Kidney (tissue), 14 donors: ENCODE measurements around the gene PFN3. TPM values are rescaled to one million over a fixed set of nuclear protein-coding genes. Genes with fewer than 3 reads are reported as not detected.

Source experiments
- DNase-seq, 5 donors: peaks; one replicate each; pipeline ENCODE4 v3.0.0-alpha.2; 2013 to 2020
- FAIRE-seq: peaks from 2 replicates; lab custom pipeline; 2012; peaks lifted over from hg19 to GRCh38; lab: Jason Lieb, UNC
- H3K27ac ChIP-seq, 2 donors: one replicate each; pipeline ENCODE4 v1.7.0; 2013; ENCODE audit warnings: low read depth in 2 of 2, low read length in 2 of 2, inconsistent platforms in 1 of 2
- H3K27me3 ChIP-seq: one replicate; pipeline ENCODE4 v1.7.1; 2013; ENCODE audit warnings: low read length, inconsistent platforms; ENCODE audit not compliant: control insufficient read depth, insufficient read depth
- H3K36me3 ChIP-seq, 3 donors: one replicate each; pipeline versions ENCODE4 v1.7.0 to v1.7.1; 2013; ENCODE audit warnings: low read length in 3 of 3, control low read depth in 1 of 3, inconsistent platforms in 1 of 3; ENCODE audit not compliant: insufficient read depth in 3 of 3, control insufficient read depth in 2 of 3
- H3K4me1 ChIP-seq, 3 donors: one replicate each; pipeline versions ENCODE4 v1.7.0 to v1.7.1; 2013; ENCODE audit warnings: low read length in 3 of 3, inconsistent platforms in 1 of 3, low read depth in 1 of 3; ENCODE audit not compliant: control insufficient read depth in 2 of 3, insufficient read depth in 2 of 3
- H3K4me3 ChIP-seq, 3 donors: one replicate each; pipeline versions ENCODE4 v1.7.0 to v1.8.1; 2013; ENCODE audit warnings: low read length in 3 of 3, control low read depth in 1 of 3, inconsistent platforms in 1 of 3
- H3K9ac ChIP-seq, 3 donors: one replicate each; pipeline versions ENCODE4 v1.7.0 to v1.7.1; 2013; ENCODE audit warnings: low read length in 3 of 3, control low read depth in 1 of 3, inconsistent platforms in 1 of 3
- H3K9me3 ChIP-seq, 3 donors: one replicate each; pipeline versions ENCODE4 v1.7.0 to v1.7.1; 2013; ENCODE audit warnings: low read length in 3 of 3, control low read depth in 1 of 3, inconsistent platforms in 1 of 3; ENCODE audit not compliant: control insufficient read depth in 2 of 3, insufficient read depth in 1 of 3
- intact Hi-C: fragments of 100-400 bp; cut with DNase I; formaldehyde crosslinking; loops from one replicate; pipeline ENCODE4 v1.11.1; 2022
- polyA plus RNA-seq: library from polyadenylated mRNA; stranded (reverse); fragments of 350-450 nt; fragmentation: Illumina TruSeq; extraction: RNeasy Lipid Tissue Mini Kit (QIAGEN cat#74804); gene quantifications from one replicate; pipeline ENCODE4 v1.2.3, GENCODE V29; 2014; ENCODE audit warnings: low read depth, low replicate concordance; ENCODE audit not compliant: insufficient read depth
- total RNA-seq: library from RNA; stranded (reverse); fragmentation: NEBNext Ultra II Directional; extraction: Animal tissue kit (Norgen Biotek cat#: 25700); gene quantifications from one replicate; pipeline ENCODE4 v1.2.1, GENCODE V29; 2021
- TF ChIP-seq, protein P1 (sequence below): IDR thresholded peaks from 3 replicates; pipeline ENCODE4 v1.5.1; 2012; ENCODE audit warnings: mild to moderate bottlenecking, moderate library complexity, borderline replicate concordance; ENCODE audit not compliant: insufficient read depth; ENCODE audit errors: extremely low read depth
- donor health status: control.
- donor health status: control.
- donor health status: control.
- donor health status: control.
- donor health status: control.
- donor health status: DM: yes; HTN: yes; CAD: no.
- donor health status: Normal renal cell carcinoma (clear cell type).

The PFN3 gene
- total and polyA plus RNA-seq, 2 donors from 2014 or later, result not detected

DNA sequence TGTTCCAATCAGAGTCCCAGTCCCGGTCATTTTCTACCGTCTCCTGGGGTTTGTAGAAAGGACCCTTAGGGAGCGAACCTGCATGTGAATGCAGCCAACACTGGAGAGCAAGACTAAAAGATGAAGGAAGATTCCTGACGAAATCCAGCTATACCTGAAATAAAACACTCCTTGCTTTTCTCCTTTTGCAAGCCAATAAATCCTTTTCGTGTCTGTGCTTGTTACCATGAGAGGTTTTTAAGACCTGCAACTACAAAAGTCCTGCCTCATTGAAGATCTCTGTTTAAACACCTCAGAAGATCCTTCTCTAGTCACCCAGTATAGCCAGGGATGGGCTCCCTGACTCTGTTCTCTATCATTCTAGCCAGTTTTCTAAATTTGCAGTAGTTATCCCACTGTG, 26.2 kb downstream of the PFN3 start:
- no peaks in the 10 kb centered on the region for H3K27me3 ChIP-seq
- H3K4me3 ChIP-seq, result no peak overlapping the region
- no peaks in the 10 kb centered on the region for H3K36me3 ChIP-seq
- intact Hi-C loops, result no loop called here
- TF ChIP-seq, protein P1, sequence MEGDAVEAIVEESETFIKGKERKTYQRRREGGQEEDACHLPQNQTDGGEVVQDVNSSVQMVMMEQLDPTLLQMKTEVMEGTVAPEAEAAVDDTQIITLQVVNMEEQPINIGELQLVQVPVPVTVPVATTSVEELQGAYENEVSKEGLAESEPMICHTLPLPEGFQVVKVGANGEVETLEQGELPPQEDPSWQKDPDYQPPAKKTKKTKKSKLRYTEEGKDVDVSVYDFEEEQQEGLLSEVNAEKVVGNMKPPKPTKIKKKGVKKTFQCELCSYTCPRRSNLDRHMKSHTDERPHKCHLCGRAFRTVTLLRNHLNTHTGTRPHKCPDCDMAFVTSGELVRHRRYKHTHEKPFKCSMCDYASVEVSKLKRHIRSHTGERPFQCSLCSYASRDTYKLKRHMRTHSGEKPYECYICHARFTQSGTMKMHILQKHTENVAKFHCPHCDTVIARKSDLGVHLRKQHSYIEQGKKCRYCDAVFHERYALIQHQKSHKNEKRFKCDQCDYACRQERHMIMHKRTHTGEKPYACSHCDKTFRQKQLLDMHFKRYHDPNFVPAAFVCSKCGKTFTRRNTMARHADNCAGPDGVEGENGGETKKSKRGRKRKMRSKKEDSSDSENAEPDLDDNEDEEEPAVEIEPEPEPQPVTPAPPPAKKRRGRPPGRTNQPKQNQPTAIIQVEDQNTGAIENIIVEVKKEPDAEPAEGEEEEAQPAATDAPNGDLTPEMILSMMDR, result no peak
- H3K9ac ChIP-seq, result no peak overlapping the region
- no peak for FAIRE-seq
- H3K4me1 ChIP-seq, result peaks cover 0 to 31% (median 31%) of the 10 kb centered on the region in 3 donors
- H3K27ac ChIP-seq, result no peak overlapping the region
- no peaks in the 10 kb centered on the region for H3K9me3 ChIP-seq
- DNase-seq, result no peak

DNA sequence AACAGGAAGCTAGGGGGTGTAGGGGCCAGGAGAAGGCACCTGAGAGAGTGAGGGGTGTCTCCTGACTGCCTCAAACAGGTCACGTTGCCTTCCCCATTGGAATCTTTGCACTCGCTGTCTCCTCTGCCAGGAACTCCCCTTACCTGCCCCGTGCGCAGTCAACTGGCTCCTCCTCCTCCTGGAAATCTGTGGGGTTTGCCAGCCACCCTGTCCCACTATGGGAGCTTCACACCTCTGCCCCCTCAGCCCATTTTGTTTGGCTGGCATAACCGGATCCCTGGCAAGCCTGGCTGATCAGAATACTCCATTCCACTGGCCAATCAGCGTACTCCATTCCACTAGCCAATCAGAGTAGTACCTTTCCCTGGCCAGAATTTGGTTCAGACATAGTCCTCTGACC, 26.7 kb downstream of the PFN3 start:
- Histone ChIP-seq H3K36me3 (no peaks in the 10 kb centered on the region), H3K4me1 (peaks cover 0 to 33% (median 31%) of the 10 kb centered on the region in 3 donors), H3K27ac (peak overlapping the region in 1 of 2 donors; percentile 41), H3K9me3 (no peaks in the 10 kb centered on the region), H3K27me3 (no peaks in the 10 kb centered on the region), H3K4me3 (no peak overlapping the region), H3K9ac (no peak overlapping the region)
- TF ChIP-seq, protein P1, result no peak
- intact Hi-C loops, result no loop called here
- FAIRE-seq, result no peak
- DNase-seq, result no peak

DNA sequence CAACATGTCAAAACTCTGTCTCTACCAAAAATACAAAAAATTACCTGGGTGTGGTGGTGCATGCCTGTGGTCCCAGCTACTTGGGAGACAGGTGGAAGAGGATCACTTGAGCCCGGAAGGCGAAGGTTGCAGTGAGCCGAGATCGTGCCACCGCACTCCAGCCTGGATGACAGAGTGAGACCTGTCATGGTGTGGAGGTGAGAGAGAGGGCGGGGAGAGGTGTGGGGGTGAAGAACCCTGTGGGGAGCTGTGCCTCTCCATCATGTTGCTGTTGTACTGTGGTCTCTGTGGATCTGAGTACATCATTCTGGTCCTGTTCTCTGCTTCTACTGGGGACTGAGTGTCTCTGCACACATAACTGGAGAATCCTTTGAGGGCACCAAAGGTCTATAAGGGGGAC, 27.6 kb downstream of the PFN3 start:
- Histone ChIP-seq H3K4me3 (no peak overlapping the region), H3K4me1 (peaks cover 0 to 38% (median 23%) of the 10 kb centered on the region in 3 donors), H3K27ac (no peak overlapping the region), H3K9ac (no peak overlapping the region), H3K9me3 (no peaks in the 10 kb centered on the region), H3K27me3 (no peaks in the 10 kb centered on the region), H3K36me3 (no peaks in the 10 kb centered on the region)
- no peak for DNase-seq
- intact Hi-C loops, result no loop called here
- TF ChIP-seq, protein P1, result no peak
- no peak for FAIRE-seq
